Activated CD4-positive, alpha-beta T cell treated with anti-CD3 and anti-CD28 coated beads, Interleukin-2, amount 50 U/mL, for 48 hours (primary cell): ENCODE data around the gene TRIM41.

ENCODE experiments used
- DNase-seq, 2 experiments: peaks; one replicate each; pipeline ENCODE4 v3.0.0-alpha.2; 2020

The TRIM41 gene

DNA sequence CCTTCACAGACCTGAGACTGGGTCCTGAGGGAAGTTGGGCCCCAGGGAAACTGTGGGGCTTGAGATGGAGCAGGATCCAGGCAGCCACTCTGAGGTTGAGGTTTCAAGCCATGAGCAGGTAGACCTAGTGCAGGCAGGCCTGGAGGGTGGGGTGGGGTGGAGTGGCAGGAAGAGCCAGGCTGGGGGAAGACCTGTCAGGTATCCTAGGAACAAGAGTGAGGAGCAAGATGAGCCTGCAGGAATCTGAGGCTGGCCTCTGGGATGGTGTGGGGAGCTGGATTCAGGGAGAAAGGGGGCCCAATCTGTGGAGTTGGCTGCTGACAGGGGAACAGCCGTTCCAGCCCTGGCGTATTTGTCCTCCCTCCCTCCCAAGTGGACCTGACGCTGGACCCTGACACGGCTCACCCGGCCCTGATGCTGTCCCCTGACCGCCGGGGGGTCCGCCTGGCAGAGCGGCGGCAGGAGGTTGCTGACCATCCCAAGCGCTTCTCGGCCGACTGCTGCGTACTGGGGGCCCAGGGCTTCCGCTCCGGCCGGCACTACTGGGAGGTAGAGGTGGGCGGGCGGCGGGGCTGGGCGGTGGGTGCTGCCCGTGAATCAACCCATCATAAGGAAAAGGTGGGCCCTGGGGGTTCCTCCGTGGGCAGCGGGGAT lies 10.8 kb downstream of the TRIM41 start:
- DNase-seq, result no peak

DNA sequence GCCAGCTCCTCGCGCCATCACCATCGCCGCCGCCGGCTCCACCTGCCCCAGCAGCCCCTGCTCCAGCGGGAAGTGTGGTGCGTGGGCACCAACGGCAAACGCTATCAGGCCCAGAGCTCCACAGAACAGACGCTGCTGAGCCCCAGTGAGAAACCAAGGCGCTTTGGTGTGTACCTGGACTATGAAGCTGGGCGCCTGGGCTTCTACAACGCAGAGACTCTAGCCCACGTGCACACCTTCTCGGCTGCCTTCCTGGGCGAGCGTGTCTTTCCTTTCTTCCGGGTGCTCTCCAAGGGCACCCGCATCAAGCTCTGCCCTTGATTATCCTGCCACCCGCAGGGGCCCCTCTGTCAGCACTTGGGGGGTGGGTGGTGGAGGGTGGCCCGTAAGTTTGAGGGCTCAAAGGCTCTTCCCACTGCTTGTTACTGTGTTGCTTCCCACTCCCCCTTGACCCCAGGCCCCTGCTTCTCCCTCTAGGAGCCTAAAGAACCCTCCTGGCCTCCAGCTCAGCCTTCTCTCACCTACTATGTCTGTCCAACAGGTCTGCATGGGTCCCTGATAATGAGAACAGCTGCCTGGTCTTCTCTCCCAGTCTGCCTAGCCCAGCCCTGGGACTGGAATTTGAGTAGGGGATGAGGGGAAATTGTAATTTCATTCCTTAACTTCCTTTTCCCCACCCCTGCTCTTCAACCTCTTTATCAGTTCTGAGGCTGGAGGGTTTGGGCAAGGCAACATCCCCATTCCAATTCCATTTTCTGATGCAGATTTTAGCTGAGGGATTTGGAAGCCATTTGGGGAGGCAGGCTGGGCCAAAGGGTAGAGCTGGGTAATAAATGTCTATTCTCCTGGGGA lies 11.6 kb downstream of the TRIM41 start:
- no peak for DNase-seq

DNA sequence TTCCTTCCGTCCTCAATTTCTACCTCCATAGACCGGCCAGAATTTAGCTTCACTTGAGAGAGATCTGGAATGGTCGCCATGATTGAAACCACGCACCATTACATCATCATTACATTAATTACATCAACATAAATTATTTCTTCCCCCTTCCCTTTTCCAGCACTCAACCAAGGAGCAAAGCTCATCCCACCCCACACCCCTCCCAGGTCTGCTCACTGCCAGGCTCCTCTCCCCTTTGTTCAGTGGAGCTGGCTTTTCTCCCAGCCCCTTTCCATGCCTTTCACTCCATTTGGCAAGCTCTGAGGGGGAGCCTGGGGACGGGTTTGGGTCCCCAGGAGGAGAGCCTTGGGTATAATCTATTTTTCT lies 12.2 kb downstream of the TRIM41 start:
- no peak for DNase-seq

GRCh38 chr5:181235689-181236366 lies 12.7 kb downstream of the TRIM41 start:
- no peak for DNase-seq

DNA sequence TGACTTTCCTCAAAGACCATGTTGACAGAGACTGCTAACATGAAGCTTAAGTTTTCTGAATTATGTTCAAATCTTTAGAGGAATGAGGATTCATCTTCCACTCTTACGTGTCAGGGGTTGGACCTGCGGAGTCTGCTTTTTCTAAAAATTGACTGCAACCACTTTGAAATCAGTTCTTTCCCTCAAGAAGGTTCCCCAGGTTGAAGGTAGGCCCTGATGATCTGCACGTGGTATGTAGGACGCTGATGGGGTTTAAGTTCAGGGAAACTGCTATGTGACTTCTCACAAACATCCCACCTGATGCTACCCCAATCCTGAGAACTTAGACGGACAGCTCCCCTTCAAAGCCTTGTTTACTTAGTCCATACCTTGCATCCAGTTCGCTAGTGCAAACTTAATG lies 13.4 kb downstream of the TRIM41 start:
- no peak for DNase-seq

- no peak for DNase-seq
Observed at GRCh38 chr5:181236954-181237641, 14.0 kb downstream of the TRIM41 start.

DNA sequence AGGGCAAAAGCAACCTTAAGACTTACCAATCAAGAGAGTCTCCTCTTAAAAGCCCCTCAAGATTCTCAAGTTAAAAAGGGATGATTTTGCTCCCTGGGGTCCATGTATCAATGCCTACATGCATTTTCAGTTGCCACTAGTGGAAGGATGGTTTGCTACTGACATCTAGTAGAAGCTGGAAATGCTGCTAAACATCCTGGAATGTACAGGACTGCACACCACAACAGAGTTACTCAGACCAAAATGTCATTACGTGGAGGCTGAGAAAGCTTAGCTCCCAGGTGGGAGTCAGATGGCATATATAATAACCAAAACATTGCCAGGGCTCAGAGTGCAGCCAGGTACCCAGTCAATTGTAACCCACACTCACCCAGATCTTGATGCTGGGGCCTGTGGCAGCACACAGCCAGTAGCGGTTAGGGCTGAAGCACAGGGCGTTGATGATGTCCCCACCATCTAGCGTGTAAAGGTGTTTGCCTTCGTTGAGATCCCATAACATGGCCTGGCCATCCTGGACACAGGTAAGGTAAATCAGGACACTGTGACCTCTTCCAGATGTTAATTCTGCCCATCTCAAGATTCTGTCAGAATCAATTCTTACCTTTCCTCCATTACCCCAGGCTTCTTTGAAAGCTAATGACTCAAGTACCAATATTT lies 14.8 kb downstream of the TRIM41 start:
- DNase-seq, result no peak

DNA sequence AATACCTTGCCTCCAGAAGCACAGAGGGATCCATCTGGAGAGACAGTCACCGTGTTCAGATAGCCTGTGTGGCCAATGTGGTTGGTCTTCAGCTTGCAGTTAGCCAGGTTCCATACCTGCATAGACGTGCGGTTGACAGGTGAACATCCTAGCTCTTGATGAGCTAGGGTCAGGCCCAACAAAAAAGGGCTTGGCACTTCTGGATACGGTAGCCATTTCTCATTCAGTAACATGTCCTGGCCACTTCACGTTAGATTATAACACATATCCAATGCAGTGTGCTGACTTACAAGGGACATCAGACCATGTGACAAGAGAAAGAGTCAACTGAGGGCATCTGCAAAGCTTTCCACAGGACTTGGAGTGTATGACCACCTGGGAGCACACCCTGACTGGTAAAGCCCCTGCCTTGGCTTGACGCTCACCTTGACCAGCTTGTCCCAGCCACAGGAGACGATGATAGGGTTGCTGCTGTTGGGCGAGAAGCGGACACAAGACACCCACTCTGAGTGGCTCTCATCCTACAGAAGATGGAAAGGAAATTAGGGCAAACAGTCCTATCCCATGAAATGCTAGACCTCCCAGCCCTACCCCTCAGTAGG lies 16.1 kb downstream of the TRIM41 start:
- no peak for DNase-seq

GRCh38 chr5:181241393-181241975 lies 18.4 kb downstream of the TRIM41 start:
- DNase-seq, result peak; percentile 60 to 73

GRCh38 chr5:181242031-181242451 lies 19.0 kb downstream of the TRIM41 start:
- DNase-seq, result no peak

- DNase-seq, result no peak
Observed at GRCh38 chr5:181243018-181243563, 20.0 kb downstream of the TRIM41 start.

DNA sequence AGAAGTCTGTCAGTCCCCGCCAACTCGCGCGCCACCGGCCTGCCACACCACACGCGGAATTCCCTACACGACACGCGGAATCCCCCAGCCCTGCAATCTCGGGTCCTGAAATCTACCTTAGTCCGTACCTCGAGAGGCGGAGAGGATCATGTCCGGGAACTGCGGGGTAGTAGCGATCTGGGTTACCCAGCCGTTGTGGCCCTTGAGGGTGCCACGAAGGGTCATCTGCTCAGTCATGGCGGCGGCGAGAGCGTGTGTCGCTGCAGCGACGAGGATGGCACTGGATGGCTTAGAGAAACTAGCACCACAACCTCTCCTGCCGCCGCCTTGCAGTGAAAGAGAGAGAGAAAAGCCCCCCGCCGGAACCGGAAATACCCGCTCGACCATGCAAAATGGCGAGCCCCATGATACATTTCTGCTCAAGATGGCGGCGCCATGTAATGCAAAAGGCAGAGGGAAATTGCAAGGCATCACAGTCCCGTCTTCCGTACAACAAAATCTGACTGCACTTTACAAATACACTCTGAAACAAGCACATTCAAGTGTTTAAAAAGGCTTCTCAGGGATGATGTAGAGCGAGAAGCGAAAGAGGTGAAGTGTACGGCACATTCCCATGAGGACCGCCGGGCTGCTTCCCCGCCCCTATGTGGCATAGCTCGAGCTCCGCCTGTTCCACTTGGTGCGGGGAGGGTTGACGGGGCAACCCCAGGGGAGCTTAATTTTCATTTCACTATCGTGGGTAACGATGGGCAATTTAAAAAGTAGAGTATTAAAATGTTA lies 20.7 kb downstream of the TRIM41 start, which contains the start of gene RACK1:
Gene RACK1 (minus strand): TSS at position 343 of the 780 bp plus-strand sequence. CDS start 106 bp downstream, at position 237.
- peak; percentile 87 to 91 for DNase-seq

- DNase-seq, result peak in 1 of 2 experiments; percentile 18
Observed at GRCh38 chr5:181245427-181246275, 22.6 kb downstream of the TRIM41 start.

GRCh38 chr5:181246276-181247049 lies 23.4 kb downstream of the TRIM41 start:
- DNase-seq, result peak; percentile 88 to 90

DNA sequence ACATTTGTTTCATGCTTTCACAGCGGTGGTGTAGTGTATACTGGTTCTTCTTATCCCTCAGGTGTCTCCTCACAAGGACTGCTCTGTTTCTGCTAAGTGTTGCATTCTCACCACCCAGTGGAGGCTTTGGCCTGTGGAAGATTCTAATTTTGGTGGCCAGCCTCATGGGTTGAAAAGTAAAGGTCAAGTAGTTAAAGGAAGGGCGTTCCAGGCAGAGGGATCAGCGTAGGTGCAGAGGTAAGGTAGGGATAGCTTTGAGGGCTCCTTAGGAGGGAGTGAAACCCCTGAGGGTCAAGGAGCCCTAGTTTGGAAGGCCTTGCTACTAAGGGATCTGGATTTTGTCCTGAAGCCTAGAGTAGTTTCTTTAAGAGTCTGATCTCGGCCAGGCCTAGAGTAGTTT lies 25.2 kb downstream of the TRIM41 start:
- DNase-seq, result no peak

GRCh38 chr5:181255276-181255675 lies 32.2 kb downstream of the TRIM41 start:
- no peak for DNase-seq

GRCh38 chr5:181255836-181256578 lies 32.9 kb downstream of the TRIM41 start:
- DNase-seq, result no peak

DNA sequence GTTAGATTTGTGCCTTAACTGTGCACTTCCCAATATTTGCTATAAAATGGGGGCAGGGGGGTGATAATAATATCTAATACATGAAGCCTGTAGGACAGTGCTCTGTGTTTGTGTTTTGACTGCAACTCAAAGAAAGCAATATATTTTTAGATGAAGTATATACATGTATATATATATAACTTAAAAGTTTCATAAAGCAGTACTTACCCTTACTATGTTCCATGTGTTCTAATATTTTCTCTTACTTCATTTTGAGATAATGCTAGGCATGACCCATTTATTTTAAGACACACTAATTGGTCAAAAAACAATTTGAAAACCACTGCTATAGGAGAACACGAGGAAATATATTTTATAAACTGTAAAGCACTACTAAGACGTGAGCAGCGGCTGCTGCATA lies 35.5 kb downstream of the TRIM41 start:
- DNase-seq, result no peak
